HG03342 (cell line): ENCODE results near the gene EVA1C.
"Not testable (repeated sequence)": the region's sequence is repeated elsewhere in the genome, so short reads cannot be mapped to it uniquely, and the experiment has no call there.

Source experiments
- ATAC-seq: cut with Tn5 transposase; IDR thresholded peaks from one replicate; pipeline ENCODE4 v1.9.1; 2021; ENCODE audit warnings: mild to moderate bottlenecking, moderate library complexity; ENCODE audit not compliant: unreplicated experiment

The EVA1C gene

DNA sequence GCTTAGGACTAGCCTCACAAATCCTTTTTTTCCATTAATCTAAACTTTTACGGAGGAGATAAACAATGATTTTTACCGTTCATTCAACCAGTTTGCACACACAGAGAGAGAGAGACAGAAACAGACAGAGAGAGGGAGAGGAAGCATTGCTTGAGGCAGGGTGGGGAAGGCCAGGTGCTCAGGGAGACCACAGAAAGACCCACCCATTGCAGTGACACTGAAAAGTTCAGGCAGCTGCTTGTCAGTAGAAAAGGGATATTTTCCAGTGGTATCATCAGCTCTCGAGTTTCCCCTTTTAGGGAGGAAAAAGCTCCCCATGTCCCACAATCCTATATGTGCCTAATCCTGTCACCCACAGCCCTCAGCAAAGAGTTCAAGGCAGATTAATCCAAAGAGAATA is 145.6 kb downstream of the EVA1C start:
- no peak for ATAC-seq

DNA sequence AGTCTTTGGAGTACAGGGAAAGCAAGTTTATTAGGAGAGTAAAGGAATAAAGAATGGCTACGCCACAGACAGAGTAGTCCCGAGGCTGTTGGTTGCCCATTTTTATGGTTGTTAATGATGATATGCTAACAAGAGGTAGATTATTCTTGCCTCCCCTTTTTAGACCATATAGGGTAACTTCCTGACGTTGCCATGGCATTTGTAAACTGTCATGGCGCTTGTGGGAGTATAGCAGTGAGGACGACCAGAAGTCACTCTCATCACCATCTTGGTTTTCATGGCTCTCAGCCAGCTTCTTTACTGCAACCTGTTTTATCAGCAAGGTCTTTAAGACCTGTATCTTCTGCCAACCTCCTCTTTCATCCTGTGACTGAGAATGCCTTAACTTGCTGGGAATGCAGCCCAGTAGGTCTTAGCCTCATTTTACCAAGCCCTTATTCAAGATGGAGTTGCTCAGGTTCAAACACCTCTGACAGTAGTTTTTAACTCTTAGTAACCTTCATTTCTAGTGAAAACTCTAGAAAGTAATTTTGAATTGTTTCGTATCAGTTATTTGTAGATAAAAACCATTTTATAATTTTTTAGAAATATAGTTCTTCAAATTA is 146.6 kb downstream of the EVA1C start:
- ATAC-seq, result no peak

DNA sequence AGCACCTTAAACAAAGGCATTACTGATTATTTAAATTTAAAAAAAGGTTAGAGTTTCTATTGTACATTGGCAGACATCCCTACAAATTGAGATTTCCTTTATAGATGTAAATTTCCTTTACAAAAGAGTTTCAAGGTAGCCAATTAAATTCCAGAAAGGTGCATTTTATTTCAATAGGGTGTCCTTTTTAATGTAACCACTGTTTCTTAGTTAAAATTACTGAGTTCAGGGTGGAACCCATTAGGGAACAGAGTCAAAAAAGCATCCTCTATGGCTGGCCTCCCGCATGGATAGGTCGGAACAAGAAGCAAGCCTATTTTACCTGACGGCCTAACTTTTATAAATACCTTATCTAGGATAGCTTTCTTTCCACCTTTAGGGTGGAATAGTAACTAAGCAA is 148.4 kb downstream of the EVA1C start:
- no peak for ATAC-seq

DNA sequence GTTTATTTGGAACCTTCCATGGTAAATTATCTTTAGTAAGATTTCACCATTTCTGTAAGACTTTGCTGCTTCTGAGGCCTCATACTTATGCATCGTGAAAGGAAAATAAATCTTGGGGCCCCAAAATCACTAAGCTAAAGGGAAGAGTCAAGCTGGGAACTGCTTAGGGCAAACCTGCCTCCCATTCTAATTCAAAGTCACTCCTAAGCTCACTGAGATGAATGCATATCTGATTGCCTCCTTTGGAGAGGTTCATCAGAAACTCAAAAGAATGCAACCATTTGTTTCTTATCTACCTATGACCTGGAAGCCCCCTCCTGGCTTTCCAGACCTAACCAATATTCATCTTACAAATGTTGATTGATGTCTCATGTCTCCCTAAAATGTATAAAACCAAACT is 149.0 kb downstream of the EVA1C start:
- ATAC-seq, result not testable (repeated sequence)

DNA sequence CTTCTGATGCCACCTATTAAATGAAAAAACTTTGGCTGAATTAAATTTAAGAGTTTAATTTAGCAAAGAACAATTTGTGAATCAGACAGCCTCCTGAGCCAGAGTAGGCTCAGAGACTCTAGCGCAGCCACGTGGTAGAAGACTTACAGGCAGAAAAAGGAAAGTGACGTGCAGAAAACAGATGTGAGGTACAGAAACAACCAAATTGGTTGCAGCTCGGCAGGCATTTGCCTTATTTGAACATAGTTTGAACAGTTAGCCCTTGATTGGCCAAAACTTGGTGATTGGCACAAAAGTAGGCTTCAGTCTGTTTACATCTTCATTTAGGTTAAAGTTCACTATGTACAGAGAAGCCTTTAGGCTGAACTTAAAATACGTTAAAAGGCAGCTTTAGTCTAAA is 149.9 kb downstream of the EVA1C start:
- ATAC-seq, result no peak

DNA sequence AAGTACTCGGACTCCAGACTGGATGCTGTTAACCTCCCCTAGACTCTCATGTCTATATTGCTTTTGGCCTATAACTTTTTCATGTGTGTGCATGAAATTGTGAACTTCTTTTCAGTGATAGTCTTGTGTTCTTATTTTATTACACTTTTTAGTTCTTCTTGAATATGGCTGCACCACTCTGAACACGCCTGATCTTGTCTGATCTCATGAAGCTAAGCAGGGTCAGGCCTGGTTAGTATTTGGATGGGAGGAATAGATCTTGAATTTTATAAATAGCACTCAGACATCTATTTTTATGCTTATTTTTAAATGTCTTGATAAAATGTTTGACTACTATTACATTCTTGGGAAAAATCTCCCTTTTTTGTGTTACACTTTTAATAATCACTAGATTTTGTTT is 150.4 kb downstream of the EVA1C start:
- ATAC-seq, result no peak
